GM12891 (cell line): Measurements from ENCODE around the gene EXOSC9.

Experiments used
- DNase-seq: peaks from one replicate; pipeline ENCODE4 v3.0.0; 2011; ENCODE audit warnings: low spot score; ENCODE audit not compliant: insufficient read length
- FAIRE-seq: peaks from 2 replicates; lab custom pipeline; 2011; peaks lifted over from hg19 to GRCh38; lab: Jason Lieb, UNC
- PAX5 ChIP-seq: IDR thresholded peaks from 2 replicates; pipeline ENCODE4 v1.6.1; 2011; ENCODE audit warnings: low read length, moderate library complexity, mild to moderate bottlenecking; ENCODE audit not compliant: insufficient read depth, severe bottlenecking
- POLR2A ChIP-seq: IDR thresholded peaks from 2 replicates; pipeline ENCODE4 v1.6.1; 2011; ENCODE audit warnings: low read depth, low read length, control low read depth
- POLR2AphosphoS5 ChIP-seq: IDR thresholded peaks from 2 replicates; pipeline ENCODE4 v1.6.1; 2011; ENCODE audit warnings: low read depth, low read length, control low read depth
- POU2F2 ChIP-seq: IDR thresholded peaks from 2 replicates; pipeline ENCODE4 v1.6.1; 2011; ENCODE audit warnings: low read depth, mild to moderate bottlenecking, control low read depth, low read length, moderate library complexity
- SPI1 ChIP-seq: IDR thresholded peaks from 2 replicates; pipeline ENCODE4 v1.6.1; 2011; ENCODE audit warnings: low read depth, low read length, control low read depth
- TAF1 ChIP-seq: IDR thresholded peaks from 2 replicates; pipeline ENCODE4 v1.6.1; 2011; ENCODE audit warnings: low read depth, low read length, control low read depth

Gene EXOSC9

DNA sequence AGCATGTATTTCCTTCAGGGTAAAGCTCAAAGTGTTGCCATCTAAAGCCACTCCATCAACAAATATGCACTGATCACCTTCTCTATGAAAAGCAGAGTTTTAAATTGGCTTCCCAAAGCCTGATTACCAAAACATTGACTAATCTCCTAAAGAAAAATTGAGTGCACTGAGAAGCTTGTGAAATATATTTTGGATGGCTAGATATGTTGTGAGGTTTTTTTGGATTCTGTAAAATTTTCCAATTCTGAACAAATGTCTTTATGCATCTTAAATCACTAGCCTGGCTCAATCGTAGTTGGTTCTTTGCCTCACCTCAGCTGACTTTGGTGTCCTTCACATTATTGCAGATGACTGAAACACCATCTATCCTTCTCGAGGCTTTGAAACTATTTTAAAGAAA lies 14.9 kb upstream of the EXOSC9 start:
- DNase-seq (no peak), FAIRE-seq (no peak)
- TF ChIP-seq POLR2A (no peak), TAF1 (no peak), PAX5 (no peak), SPI1 (no peak), POU2F2 (no peak), POLR2AphosphoS5 (no peak)

DNA sequence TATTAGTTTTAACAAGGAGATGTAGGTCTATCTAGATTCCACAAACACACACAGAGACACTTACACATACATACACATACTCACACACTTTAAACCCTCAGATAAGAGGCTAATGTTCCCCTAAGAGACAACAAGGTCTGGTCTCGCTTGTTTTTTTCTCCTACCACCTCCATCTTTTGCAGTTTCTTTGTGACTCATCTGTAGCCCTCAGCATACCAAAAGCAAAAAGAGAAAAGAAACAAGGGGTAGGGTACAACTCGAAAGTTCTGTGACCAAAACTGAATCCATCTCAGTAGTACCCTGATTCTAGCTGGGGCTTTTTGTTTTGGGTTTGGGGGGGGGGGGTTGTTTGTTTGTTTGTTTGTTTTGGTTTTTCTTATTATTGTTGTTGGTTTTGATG lies 12.2 kb upstream of the EXOSC9 start:
- TF ChIP-seq POU2F2 (no peak), POLR2A (no peak), SPI1 (no peak), PAX5 (no peak), POLR2AphosphoS5 (no peak), TAF1 (no peak)

DNA sequence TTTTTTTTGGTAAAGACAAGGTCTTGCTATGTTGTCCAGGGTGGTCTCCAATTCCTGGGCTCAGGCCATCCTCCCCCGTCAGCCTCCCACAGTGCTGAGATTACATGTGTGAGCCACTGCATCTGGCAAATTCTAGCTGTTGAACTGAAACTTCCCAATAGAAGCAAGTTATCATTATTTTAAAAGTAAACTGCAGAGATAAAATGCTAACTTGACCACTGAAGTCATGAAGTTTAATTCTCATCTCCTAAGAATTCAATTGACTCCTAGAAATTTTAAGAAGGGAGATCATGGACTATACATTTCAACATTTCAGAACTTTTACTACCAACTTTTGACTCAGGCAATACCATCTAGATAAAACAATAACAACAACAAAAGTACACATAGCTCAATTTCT lies 11.7 kb upstream of the EXOSC9 start:
- FAIRE-seq, result no peak
- DNase-seq, result no peak
- TF ChIP-seq POLR2AphosphoS5 (no peak), POU2F2 (no peak), POLR2A (no peak), PAX5 (no peak), SPI1 (no peak), TAF1 (no peak)

More for the DNA sequence above, 12.2 kb upstream of the EXOSC9 start:
- FAIRE-seq (no peak), DNase-seq (no peak)

DNA sequence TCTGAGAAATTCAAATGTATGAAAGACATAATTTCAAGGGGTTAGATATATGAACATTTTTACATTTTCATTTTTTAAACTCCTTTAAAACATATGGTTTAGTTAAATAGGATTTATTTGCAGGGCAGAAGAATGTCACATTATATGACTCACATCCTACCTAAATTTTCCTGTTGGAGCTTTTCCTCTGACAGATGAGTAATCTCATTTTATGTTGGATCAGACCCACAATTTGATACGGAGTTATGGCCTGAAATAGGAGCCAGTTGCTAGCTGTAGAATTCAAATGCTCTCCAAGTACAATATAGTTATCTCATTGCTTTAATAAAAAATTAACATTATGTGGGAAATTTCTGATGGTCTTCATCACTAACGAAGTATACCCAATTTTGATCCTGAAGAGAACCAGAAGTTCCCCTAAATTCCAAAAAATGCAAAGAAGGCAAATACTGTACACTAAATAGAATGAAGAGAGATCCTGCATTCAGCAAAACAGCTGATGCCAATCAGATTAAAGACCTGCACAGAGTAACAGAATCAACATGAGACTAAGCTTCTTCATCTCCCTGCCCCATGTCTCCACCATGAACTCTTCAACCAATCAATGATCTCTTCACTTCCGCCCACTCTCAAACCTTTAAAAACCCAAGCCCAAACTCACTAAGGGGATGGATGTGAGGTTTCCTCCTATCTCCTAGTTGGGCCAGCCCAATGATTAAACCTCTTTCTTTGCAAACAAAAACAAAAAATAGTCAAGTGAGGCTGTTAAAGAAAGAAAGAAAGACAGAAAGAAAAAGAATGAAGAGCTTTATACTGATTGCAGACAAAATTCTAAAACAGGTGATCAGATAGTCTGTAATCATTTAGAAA lies 10.9 kb upstream of the EXOSC9 start:
- no peak for FAIRE-seq
- no peak for TF ChIP-seq TAF1
- TF ChIP-seq POLR2A, result no peak
- TF ChIP-seq PAX5, result no peak
- no peak for DNase-seq

DNA sequence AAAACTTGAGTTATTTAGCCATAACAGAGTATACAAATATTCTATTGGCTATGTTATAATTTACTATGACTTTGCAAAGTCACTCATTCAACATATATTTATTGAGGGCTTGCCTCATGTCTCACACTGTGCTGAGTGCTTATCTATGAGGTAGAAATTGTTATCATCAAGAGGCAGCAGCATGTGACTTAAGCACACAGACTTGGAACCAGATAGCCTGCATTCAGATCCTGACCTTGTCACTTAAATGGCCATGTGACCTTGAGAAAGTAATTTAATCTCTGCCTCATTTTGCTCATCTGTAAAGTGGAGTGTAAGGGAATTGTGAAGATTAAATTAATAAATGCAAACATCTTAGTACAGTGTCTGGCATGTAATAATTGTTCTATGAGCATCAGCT lies 10.1 kb upstream of the EXOSC9 start:
- no peak for TF ChIP-seq SPI1
- FAIRE-seq (no peak), DNase-seq (no peak)

DNA sequence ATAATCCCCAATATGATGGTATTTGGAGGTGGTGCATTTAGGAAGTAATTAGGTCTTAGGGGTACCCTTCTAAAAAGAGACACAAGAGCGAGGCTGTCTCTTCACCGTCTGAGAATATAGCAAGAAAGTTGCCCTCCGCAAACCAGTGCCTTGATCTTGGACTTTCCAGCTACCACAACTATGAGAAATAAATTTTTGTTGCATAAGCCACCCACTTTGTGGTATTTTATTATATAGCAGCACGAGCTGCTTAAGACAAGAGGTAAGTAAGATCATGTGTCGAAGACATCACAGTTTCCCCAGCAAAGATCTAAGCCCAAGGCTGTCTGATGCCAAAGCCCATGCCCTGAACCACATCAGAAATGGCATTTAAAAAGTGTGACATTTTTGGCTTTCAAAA lies 9.6 kb upstream of the EXOSC9 start:
- no peak for DNase-seq
- TF ChIP-seq PAX5 (no peak), POLR2A (no peak), SPI1 (no peak), POLR2AphosphoS5 (no peak), TAF1 (no peak), POU2F2 (no peak)

DNA sequence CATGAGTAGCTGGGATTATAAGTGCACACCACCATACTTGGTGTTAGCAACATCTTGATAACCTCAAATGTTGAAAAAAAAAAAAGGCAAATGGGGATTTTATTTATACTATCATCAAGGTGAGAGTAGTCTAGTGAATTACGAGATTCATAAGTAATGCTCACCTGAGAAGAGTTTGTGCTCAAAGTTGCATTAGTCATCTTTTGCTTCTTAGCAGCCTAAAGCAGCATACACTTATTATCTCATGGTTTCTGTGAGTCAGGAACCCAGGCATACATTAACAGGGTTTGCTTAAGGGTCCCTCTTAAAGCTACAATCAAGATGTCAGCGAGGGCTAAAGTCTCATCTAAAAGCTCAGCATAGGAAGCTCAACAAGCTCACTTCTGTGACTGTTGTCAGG lies 8.2 kb upstream of the EXOSC9 start:
- no peak for FAIRE-seq

More for the DNA sequence above, 9.6 kb upstream of the EXOSC9 start:
- no peak for FAIRE-seq

DNA sequence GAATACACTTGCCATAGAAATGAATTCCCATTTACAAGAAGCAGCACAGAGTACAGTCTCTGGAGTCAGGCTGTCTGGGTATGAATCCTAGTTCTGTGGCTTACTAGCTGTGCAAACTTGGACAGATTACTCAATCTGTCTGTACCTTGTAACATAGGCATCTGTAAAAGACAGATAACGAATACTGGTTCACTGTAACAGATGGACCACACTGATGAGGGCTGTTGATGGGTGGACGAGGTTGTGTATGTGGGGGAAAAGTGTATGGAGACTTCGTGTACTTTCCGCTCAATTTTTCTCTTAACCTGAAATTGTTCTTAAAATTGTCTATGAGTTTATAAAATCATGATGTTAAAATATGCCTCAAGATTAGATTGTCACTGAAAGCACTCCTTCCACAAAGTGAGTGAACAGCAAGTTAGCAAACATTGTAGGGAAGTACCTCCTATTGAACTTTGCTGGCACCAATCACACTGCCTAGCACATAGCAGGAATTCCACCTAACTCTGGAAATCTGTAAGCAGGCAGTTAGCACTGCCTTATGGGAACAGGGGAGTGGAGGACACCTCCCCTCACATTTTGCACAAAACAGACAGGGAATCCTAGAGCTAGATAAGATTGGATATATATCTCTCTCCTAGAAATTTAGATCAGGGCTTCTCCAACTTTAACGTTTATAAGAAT lies 6.5 kb upstream of the EXOSC9 start:
- DNase-seq (no peak), FAIRE-seq (no peak)
- TF ChIP-seq SPI1 (no peak), POLR2A (no peak), PAX5 (no peak), TAF1 (no peak), POU2F2 (no peak), POLR2AphosphoS5 (no peak)

More for the DNA sequence above, 8.2 kb upstream of the EXOSC9 start:
- no peak for TF ChIP-seq TAF1
- no peak for TF ChIP-seq POU2F2
- no peak for TF ChIP-seq POLR2AphosphoS5
- TF ChIP-seq PAX5, result no peak
- no peak for TF ChIP-seq POLR2A
- TF ChIP-seq SPI1, result no peak
- no peak for DNase-seq

DNA sequence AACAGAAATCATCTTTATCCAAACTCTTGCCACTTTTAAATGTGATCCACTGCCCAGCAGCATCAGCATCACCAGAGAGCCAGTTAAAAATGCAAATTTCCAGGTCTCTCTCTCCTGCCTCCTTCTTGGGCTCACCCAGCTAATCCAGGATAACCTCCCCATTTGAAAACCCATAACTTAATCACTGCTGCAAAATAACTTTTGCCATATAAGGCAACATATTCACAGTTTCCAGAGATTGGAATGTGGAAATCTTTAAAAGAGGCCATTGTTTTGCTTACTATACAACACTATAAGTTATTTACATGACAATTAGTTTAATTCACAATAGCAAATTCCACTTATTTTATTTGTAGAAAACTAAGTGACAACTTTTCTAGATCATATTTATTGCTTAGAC lies 4.8 kb upstream of the EXOSC9 start:
- no peak for TF ChIP-seq TAF1
- no peak for TF ChIP-seq POLR2AphosphoS5
- no peak for TF ChIP-seq POLR2A
- no peak for TF ChIP-seq POU2F2
- TF ChIP-seq PAX5, result no peak
- no peak for TF ChIP-seq SPI1
- DNase-seq (no peak), FAIRE-seq (no peak)

DNA sequence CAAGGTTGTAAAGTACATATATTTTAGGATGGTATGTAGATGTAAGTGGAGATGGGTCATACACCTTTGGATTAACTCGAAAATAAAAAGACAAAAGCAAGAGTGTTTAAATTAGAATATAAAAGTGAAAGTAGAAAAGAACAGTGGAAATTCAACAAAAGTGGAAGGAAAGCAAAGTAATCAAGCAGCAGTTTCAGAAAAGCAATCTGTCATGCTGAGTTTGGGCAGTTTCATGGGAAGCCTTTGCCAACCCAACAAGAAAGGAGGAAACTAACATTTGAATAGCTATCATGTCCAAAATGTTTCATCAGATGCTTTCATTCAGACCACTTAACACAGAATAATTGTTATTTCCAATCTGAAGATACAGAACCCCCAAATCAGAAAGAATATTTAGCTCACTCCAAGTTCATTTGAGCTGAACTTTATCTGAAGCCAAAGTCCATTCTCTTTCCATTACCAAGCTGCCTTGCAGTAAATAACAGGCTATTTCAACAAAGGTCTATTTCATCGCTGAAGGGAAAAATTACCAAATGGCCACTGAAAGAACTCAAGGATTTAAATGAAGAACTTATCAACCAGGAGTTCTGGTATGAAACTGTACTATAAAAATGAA lies 1.8 kb upstream of the EXOSC9 start:
- no peak for DNase-seq
- no peak for TF ChIP-seq POU2F2
- no peak for TF ChIP-seq POLR2A
- FAIRE-seq, result peak; percentile 31
